Hindlimb muscle (tissue), 1 donor: ENCODE results near the gene TOX3. TPM values are rescaled to one million over a fixed set of nuclear protein-coding genes. Genes with fewer than 3 reads are reported as not detected.

Experiments used
- DNase-seq: peaks from one replicate; pipeline ENCODE4 v3.0.0-alpha.2; 2013
- polyA plus RNA-seq: library from polyadenylated mRNA; unstranded; fragments of 120-200 nt; gene quantifications from one replicate; pipeline ENCODE4 v1.2.1, GENCODE V29; 2013; ENCODE audit not compliant: insufficient read length

Gene TOX3
- polyA plus RNA-seq, 1 donor = 2.6 TPM

GRCh38 chr16:52563767-52564611 lies 17.0 kb upstream of the TOX3 start:
- no peak for DNase-seq

- no peak for DNase-seq
Observed at GRCh38 chr16:52562770-52563169, 15.8 kb upstream of the TOX3 start.

- no peak for DNase-seq
Observed at GRCh38 chr16:52561910-52562741, 15.2 kb upstream of the TOX3 start.

GRCh38 chr16:52558448-52558847 lies 11.5 kb upstream of the TOX3 start:
- no peak for DNase-seq

- no peak for DNase-seq
Observed at GRCh38 chr16:52557236-52557635, 10.3 kb upstream of the TOX3 start.

- DNase-seq = no peak
Observed at GRCh38 chr16:52556083-52556482, 9.1 kb upstream of the TOX3 start.

- DNase-seq = no peak
Observed at GRCh38 chr16:52555572-52555971, 8.6 kb upstream of the TOX3 start.

- DNase-seq = no peak
Observed at GRCh38 chr16:52554334-52554733, 7.4 kb upstream of the TOX3 start.

GRCh38 chr16:52553322-52553721 lies 6.4 kb upstream of the TOX3 start:
- DNase-seq = no peak

GRCh38 chr16:52552643-52553042 lies 5.7 kb upstream of the TOX3 start:
- DNase-seq = no peak

GRCh38 chr16:52549011-52549692 lies 2.2 kb upstream of the TOX3 start:
- no peak for DNase-seq

- no peak for DNase-seq
Observed at GRCh38 chr16:52548261-52549010, 1.5 kb upstream of the TOX3 start.

- DNase-seq = no peak
Observed at GRCh38 chr16:52547834-52548215, 882 bp upstream of the TOX3 start.

- DNase-seq = no peak
Observed at GRCh38 chr16:52546291-52547003, 496 bp downstream of the TOX3 start.

- no peak for DNase-seq
Observed at GRCh38 chr16:52545898-52546266, 1.1 kb downstream of the TOX3 start.

GRCh38 chr16:52545222-52545897 lies 1.6 kb downstream of the TOX3 start:
- DNase-seq = no peak

GRCh38 chr16:52544703-52545102 lies 2.2 kb downstream of the TOX3 start:
- DNase-seq = no peak

GRCh38 chr16:52543654-52544053 lies 3.3 kb downstream of the TOX3 start:
- no peak for DNase-seq

GRCh38 chr16:52540910-52541309 lies 6.0 kb downstream of the TOX3 start:
- DNase-seq = no peak

GRCh38 chr16:52539191-52539590 lies 7.8 kb downstream of the TOX3 start:
- no peak for DNase-seq

GRCh38 chr16:52538511-52538910 lies 8.4 kb downstream of the TOX3 start:
- DNase-seq = no peak
